Hematopoietic multipotent progenitor cell (in vitro differentiated cells): ENCODE results near the gene CDCA4. TPM values are rescaled to one million over a fixed set of nuclear protein-coding genes. Genes with fewer than 3 reads are reported as not detected.

Experiments used
- DNase-seq, 3 donors: peaks; one replicate each; pipeline ENCODE4 v3.0.0-alpha.2; 2011 to 2015; ENCODE audit warnings: low read depth in 2 of 3, low spot score in 2 of 3
- total RNA-seq: library from RNA; depleted of rRNA; stranded (reverse); fragments of >200 nt; gene quantifications from one replicate; pipeline ENCODE4 v1.2.3, GENCODE V29; 2012

The CDCA4 gene
- total RNA-seq, 1 donor: 26.7 TPM

DNA sequence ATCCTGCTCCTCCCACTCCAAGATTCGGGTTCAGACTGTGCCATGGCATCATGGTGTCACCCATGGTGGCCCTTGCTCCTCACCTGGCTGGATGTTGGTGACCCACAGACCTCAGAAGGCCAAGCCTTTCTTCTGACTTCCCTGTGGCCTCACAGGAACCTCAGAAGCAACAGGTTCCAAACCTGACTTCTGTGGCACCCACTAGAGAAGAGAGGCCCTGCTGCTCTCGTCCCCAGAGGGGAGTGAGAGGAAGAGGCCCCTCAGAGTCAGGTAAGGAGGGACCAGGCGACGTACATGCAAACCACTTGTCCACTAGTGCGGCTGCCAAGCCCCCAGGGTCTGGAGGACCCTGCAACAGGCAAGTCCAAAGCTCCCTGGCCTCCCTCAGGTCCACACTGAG is 24.9 kb downstream of the CDCA4 start:
- no peak for DNase-seq

DNA sequence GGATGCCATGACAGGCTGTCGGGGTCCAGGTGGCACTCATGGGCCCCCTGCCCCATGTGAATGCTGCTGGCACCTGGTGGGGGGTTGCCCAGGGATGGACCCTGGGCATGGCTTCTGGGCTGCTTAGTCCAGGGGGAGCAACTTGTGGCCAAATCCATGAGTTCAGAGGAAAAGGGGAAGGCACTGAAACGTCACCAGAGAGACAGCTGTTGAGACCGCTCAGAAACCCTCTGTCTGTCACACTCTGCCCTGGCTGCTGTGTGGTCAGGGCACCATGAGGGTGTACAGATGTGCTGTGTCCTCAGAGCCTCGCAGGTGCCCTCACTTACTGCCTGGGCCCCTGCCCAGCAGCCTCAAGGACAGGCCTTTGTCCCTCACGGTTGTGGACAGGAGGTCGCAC is 25.9 kb downstream of the CDCA4 start:
- DNase-seq: no peak

DNA sequence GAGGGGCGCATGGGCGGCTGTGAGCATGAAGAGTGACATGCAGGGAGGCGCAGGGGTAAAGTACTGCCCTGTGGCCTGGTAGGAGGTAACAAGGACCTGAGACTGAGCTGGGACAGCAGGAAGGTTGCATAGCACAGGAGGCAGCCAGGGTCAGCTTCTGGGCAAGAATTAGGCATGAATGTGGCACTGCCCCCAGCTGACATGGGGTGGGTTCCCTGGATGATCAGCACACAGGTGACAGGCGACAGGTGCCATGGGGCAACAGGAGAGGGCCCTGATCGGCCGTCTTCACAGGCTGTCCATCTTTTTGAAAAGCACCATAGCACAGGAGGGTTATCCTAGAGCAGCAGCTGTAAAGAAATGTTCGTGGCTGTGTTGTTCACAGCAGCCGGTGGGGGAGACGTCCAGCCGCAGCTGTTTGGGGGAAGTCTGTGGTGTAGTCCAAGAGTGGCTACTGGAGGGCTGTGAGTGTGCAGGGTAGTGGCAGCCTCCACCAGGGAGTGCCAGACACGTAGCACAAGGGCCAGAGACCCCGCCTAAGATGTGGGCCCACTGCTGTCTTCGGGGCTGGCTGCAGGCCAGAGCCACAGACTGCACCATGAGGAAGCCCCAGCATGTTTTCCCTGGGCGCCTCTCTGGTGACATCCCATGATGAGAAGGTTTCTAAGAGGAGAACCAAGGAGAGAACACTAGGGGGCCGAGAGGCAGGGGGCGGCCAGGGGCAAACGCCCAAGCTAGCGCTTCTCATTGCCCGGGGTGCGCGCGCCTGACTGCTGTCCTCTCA is 26.9 kb downstream of the CDCA4 start:
- DNase-seq: peak in 2 of 3 donors; percentile 45 to 51

DNA sequence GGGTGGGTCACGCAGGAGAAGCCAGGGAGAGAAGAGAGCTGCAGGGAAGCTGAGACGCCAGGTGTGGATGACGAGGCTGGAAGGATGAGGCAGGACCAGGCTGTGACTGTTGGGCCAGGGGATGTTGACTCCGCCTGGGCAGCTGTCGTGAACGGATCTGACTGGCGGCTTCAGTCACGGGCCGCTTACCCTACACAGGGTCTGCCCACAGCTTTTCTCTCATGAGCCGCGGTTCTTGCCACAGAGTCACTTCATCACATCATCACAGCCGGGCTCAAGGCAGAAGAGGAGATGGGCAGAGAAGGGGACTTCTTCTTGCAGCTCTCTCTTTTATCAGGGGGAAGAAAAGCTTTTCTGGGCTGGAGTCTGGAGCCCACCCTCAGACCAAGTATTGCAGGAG is 27.6 kb downstream of the CDCA4 start:
- DNase-seq: no peak

DNA sequence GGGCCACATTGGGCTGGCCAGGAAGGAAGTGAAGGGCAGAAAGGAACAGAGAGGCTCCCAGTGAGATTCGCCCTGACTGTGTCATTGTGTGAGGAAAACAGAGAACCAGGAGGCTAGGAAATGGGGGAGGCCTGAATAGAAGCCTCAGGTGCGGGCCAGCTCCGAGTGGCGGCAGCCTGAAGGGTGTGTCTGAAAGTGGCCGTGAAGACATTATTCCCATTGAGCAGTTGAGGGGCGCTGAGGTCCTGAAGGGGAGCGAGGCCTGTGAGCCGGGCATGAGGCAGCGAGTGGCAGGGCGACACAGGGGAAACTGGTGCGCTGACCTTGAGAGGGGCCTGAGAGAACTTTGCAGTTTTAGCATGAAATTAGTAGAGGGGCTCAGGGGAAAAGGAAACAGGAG is 28.4 kb downstream of the CDCA4 start:
- DNase-seq: no peak

DNA sequence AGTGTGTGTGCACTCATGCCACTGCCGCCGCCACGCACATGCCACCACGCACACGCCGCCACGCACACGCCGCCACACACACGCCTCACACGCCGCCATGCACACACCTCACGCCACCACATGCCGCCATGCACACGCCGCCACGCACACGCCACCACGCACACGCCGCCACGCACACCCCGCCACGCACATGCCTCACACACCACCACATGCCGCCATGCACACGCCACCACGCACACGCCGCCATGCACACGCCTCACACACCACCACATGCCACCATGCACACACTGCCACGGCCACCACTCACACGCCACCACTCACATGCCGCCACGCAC is 29.0 kb downstream of the CDCA4 start:
- no peak for DNase-seq

DNA sequence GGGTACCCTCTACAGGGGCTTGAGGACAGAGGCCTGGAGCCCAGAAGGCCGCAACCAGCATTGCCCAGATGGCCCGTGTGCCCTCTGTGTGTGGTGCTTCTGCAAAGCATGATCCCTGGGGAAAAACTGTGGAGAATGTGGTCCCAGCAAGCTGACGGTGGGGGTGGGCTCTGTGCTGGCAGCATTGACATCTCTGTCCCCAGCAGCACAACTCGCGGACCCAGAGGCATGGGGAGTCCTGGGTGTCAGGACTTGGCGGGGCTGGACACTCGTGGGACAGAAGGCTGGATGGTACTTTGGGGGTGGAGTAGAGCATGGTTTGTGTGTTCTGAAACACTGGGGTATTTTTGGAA is 31.0 kb downstream of the CDCA4 start:
- no peak for DNase-seq

DNA sequence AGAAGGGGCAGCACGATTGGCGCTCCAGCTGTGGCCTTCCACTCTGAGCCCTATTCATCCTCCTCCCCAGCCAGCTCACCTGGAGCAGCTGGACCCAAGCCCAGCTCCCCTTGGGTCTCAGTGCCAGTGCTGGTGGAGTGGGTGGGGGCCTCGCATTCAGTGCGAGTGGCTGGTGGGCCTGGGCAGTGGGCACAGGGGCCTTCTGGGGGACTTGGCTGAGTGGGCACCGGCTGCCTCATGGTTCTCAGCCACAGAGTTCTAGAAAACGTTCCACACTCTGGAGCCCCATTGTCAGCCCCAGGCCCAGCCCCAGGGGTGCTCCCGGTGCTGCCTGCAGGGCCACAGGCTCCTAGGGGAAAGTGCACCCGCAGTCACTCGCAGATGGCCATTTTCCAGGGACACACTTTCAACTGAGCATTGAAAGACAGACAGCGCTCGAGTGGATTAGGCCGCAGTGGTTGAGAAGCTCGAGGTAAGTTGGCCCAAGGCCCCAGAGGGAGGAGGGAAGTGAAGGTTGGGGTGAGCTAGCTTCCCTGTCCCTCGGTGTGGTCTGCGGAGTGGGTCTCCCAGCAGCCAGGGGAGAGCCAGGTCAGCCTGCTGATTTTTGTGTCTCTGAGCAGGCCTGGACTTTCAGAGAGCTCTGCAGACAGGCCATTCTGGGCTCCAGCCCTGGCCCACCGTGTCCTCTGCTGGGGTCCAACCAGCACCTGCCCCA is 31.5 kb downstream of the CDCA4 start:
- DNase-seq: no peak

DNA sequence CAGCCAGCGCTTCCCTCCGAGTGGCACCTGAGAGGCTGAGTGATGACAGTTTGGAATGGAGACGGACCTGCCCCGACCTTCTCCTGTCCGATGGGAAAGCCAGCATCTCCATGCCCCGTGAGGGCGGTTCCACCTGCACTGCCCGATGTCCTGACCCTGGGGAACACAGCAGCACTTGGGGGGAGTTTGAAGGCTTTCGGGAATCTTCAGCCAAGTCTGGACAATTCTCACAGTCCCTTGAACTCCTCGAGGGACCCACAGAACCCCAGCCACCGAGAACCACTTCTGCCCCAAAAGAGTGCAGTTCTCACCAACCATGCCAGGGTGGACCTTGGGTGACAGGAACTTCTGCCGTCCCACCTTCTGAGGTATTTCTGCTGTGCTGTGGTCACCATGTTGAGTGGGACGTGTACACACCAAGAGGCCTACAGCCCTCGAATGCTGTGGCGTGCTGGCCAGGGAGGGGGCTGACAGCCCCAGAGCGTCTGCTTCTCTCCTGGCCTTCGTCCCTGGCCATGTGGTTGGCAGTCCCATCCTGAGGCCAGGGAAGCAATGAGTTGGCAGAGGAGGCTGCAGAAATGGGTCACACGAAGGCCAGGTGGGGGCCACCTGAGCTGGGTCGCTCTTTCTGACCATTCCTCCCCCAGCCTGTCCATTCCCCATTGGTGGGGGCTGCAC is 34.3 kb downstream of the CDCA4 start:
- DNase-seq: no peak

DNA sequence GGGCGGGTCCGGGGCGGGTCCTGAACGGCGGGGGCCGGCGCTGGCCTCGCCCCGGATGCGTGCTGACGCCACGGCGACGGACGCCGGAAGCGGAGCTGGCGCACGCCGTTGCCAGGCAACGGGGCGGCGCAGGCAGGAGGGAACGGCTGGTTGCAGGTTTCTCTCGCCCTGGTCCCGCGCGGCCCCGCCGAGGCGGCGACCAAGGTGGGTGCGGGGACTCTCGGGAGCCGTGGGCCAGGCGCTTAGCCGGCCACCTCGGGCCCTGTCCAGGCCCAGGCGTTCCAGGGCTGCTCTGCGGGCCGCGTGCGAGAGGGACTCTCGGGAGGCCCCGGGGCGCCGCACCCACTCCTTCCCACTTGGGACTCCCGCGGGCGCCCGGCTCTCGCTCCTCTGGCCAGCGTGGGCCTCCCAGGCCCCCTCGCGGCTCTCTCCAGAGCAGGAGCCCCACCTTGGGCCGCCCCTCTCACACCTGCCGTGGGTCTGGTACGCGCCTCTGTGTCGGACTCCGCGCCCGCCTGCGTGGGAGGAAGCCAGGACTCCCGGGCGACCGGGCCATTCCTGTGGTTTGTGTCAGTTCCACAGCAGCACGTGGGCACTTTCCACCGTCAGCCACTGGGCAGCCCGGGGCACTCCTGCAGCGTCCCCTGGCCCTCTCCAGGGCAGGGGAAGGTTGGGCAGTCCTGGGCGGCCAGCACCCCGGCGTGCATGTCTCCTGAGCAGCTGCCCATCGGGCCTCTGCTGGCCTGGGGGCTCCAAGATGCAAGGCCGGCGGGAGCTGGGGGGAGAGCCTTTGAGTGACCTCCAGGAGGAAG is 35.0 kb downstream of the CDCA4 start, which contains the start of gene CLBA1:
Gene CLBA1, plus strand, starts transcription at position 114 of the 812 bp plus-strand sequence. Its CDS starts 644 bp downstream, at position 758.
- peak; percentile 88 to 93 (median 93) for DNase-seq

DNA sequence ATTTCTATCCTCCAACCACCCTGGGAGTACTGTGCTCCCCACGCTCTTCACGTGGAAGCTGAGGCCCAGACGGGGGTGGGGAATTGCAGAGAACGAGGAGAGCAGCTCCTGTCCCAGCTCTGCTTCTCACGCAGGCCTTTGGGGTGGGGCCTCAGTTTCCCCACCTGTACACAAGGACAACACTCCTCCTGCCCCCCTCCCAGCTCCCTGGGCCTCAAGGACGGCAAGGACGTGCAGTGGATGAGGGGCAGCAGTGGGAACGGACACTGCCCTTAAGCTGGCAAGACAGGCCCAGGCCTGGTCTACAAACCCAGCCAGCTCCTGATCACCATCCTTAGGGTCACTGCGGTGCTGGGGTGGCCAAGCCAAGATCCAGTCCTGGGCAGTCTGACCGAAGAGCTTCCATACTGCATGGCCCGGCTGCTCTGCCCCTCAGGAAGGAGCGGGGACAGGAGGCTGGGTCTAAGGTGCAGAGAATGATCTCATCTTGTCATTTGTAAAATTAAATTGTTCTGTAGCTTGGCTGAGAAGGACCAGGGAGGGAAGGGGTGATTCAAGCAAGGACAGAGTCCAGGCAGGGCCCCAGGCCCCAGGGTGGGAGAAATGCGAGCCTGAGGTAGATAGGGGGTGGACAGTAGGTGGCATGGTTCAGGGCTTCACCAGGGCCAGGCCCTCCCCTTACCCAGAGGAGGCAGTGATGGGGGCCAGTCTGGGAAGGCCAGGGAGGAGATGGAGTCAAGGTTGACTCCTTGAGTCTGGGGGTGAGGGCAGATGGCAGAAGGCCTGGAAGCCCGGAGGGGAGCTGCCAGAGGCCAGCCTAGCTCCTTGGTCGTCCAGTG is 36.6 kb downstream of the CDCA4 start:
- no peak for DNase-seq

DNA sequence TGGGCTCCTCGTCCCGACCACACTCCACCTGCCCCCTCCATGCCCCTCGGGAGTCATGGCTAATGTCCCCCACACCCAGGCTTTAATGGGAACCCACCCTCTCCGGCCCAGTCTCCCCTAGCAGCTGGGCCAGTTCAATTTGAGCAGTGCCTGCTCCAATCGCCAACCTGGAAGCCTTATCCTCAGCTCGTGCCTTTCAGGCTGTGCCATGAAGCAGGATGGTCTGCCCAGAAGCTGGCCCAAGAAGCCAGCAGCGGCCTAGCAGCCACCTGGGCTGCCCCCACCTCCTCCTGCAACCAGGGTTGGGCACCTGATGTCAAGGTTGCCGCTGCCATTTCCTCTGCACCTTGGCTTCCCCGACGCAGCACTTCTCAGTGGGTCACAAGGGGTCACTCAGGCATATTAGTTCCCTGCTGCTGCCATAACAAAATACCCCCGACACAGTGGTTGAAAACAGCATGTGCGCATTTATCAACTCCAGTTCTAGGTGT is 37.6 kb downstream of the CDCA4 start:
- DNase-seq: no peak

DNA sequence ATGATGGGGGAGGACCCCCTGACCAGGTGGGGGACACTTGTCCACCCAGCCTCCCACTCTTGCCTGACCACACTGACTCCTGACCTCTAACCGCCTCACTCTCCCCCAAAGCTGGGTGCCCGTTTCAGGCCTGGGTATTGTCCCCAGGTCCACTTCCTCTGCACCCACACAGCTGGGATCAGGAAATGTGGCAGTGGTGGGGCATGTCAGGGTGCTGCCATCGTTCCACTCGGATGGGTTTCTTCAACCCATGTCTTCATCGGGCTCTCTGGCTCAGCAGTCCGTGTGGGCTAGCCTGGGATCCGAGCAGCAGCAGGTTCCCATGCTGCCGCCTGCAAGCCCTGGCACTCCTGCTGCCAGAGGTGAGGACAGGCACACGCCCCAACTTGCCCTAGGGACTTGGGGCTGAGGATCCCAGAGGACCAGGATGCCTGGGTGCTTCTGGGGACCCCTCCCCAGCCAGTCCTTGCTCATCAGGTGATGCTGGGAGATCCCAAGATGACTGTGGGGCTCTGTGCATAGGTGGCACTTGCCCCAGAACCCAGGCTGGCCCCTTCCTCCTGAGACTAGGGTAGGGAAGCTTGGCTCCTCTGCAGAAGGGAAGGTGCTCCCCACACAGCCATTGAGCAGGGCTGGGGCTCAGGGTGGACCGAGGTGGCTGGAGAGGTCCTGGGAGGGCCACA is 38.2 kb downstream of the CDCA4 start:
- DNase-seq: no peak

DNA sequence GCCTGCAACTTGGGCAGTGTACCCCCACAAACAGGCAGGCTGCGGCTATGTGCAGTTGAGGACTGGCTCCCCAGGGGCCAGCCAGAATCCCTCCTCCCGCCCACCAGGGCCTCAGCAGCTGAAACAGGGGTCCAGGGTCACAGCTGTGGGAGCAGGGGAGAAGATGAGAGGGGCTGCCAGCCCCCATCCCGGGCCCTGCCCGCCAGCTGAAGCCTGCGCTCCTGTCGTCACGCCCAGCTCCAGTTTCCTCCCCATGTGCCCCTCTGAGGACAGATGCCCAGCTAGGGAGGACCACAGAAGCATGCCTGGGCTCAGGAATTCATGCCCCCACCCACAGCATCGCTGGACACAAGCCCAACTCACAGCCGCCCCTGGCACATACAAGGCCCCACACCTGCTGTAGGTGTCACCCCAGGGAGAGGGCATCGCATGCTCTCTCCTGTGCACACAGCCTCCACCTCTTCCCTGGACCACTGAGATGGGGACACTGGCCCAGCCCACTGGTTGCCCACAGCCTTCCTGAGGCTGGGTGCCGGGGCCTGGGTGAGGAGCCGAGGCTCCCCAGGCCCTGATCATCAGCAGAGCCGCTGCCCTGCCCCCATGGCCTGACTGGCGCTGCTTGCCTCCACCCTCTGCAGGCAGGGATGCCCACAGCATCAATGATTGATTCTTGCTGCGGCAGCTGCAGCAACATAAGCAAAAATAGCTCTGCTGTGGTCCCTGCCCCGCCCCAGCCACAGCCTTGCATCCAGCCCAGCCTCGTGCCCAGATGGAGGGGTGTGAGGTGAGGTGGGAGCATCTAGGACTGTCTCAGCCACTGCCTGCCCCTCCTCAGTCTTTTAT is 39.0 kb downstream of the CDCA4 start:
- DNase-seq: no peak

DNA sequence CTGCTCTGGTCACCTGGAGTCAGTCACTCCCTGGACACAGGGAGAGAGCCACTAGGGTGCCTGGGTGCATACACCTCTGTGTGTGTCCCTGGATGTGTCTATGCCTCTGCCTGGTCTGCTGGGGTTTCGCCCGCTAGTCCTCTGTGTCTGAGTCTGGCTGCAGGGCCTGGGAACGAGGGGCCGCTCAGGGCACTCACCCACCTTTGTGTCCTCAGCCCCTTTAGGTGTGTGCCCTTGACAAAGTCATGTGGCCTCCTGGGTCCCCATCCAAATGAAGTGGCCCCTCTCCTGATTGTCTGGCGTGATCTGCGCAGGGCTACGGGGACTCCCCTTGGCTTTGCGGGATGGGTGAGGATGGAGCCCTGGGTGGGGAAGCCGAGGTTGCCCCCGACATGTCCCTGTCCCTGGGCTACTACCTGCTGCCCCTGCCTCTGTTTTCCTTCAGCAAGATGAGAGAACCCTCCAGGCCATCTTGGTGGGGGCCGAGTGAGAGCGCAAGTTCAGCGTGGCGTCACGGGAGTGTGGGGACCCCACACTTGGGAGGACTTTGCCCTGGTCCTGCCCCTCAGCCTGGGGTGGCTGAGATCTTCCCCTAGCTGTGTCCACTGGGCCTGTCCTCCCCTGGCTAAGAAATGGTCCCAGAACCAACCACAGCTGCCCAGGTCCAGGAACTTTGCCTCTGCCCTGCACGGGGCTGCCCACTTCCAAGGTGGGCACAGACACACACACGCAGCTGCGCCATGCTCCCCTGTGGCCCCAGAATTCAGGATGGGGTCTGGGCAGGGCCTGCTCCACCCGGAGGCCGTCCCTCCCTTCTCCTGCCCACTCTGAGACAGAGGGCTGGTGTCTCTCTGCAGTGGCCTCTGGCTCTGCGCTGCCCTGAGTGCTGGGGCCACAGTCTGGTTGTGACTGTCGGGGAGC is 40.0 kb downstream of the CDCA4 start:
- no peak for DNase-seq

DNA sequence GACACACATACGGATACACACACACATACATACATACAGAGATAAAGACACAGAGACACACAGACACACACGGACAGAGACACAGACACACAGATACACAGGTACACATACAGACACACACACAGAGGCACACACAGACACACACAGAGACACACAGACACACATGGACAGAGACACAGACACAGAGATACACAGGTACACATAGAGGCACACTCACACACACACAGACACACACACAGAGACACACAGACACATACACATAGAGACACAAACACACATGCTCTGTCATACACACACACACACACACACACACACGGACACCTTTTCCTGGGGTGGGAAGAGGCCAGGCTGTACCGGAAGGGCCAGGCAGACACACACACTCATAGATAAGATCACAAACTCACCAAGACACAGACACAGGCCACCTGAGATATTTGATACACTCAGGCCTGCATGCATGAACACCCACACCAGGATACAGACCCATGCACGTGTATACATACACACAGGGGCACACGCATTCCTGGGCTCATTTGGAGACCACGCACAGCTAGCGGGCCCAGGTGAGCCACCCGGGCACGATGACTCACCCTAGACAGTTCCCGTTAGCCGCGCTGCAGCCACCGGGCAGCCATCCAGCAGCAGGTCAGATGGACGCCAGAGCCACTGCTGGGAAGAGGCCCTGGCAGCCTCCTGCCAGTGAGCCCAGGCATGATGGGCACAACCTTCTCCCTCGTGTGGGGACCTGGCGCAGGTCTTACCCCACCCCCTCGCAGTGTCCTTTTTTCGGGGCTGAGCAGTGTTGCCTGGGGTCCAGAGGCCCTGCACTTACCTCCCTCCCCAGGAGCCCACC is 40.9 kb downstream of the CDCA4 start:
- no peak for DNase-seq
